GM12874 (cell line): Measurements from ENCODE around the gene EHMT1.

Experiments
- CTCF ChIP-seq: IDR thresholded peaks from 2 replicates; pipeline ENCODE4 v1.5.1; 2011; ENCODE audit warnings: low read depth, mild to moderate bottlenecking, control low read depth, low read length, moderate library complexity; ENCODE audit not compliant: insufficient read depth

The EHMT1 gene

GRCh38 chr9:137748311-137748710 lies 129.5 kb downstream of the EHMT1 start:
- TF ChIP-seq CTCF: no peak

- no peak for TF ChIP-seq CTCF
Measured at GRCh38 chr9:137748741-137749140, 129.9 kb downstream of the EHMT1 start.

- no peak for TF ChIP-seq CTCF
Measured at GRCh38 chr9:137749511-137749910, 130.7 kb downstream of the EHMT1 start.

- TF ChIP-seq CTCF: no peak
Measured at GRCh38 chr9:137750007-137750406, 131.2 kb downstream of the EHMT1 start.

GRCh38 chr9:137750566-137750965 lies 131.8 kb downstream of the EHMT1 start:
- no peak for TF ChIP-seq CTCF

- TF ChIP-seq CTCF: no peak
Measured at GRCh38 chr9:137751616-137752015, 132.8 kb downstream of the EHMT1 start.

- TF ChIP-seq CTCF: no peak
Measured at GRCh38 chr9:137752426-137752825, 133.6 kb downstream of the EHMT1 start.
